HCT116 (cell line): Measurements from ENCODE around the gene CD70.
A peak's percentile ranks its signal among the peaks of the same experiment; 100 is the strongest.

Source experiments
- CEBPB ChIP-seq: IDR thresholded peaks from 2 replicates; pipeline ENCODE4 v1.6.1; 2012; ENCODE audit warnings: low read depth
- EZH2 ChIP-seq: fragments of 200-600 bp; sonication (generic); IDR thresholded peaks from 2 replicates; pipeline ENCODE4 v1.6.1; 2017; ENCODE audit warnings: antibody characterized with exemption, mixed run types
- JUND ChIP-seq: IDR thresholded peaks from 2 replicates; pipeline ENCODE4 v1.6.1; 2012
- MAX ChIP-seq: IDR thresholded peaks from 2 replicates; pipeline ENCODE4 v1.6.1; 2012
- POLR2A ChIP-seq: IDR thresholded peaks from 2 replicates; pipeline ENCODE4 v1.7.0; 2011; ENCODE audit warnings: borderline replicate concordance; ENCODE audit not compliant: insufficient read depth, insufficient read length; ENCODE audit errors: extremely low read depth
- POLR2AphosphoS5 ChIP-seq: IDR thresholded peaks from 2 replicates; pipeline ENCODE4 v1.6.1; 2011; ENCODE audit warnings: mild to moderate bottlenecking, low read depth, low read length, moderate library complexity
- REST ChIP-seq: IDR thresholded peaks from 2 replicates; pipeline ENCODE4 v1.6.1; 2012; ENCODE audit warnings: low read depth
- SP1 ChIP-seq: IDR thresholded peaks from 2 replicates; pipeline ENCODE4 v1.6.1; 2012; ENCODE audit warnings: low read depth
- SRF ChIP-seq: IDR thresholded peaks from 2 replicates; pipeline ENCODE4 v1.6.1; 2012; ENCODE audit warnings: low read depth
- TCF7L2 ChIP-seq: IDR thresholded peaks from 2 replicates; pipeline ENCODE4 v1.7.0; 2011; ENCODE audit warnings: borderline replicate concordance, inconsistent platforms; ENCODE audit not compliant: insufficient read depth, insufficient read length; ENCODE audit errors: extremely low read depth
- YY1 ChIP-seq: IDR thresholded peaks from 2 replicates; pipeline ENCODE4 v1.6.1; 2011; ENCODE audit warnings: low read length, low read depth, moderate library complexity, mild to moderate bottlenecking; ENCODE audit not compliant: insufficient replicate concordance; ENCODE audit errors: extremely low read depth
- ZNF274 ChIP-seq: fragments of 200-500 bp; sonication (Bioruptor generic); IDR thresholded peaks from 2 replicates; pipeline ENCODE4 v1.6.1; 2014; ENCODE audit warnings: mild to moderate bottlenecking, low read depth, low read length, inconsistent platforms
- TF ChIP-seq, protein P1 (sequence below), 3 experiments: fragments of 200-600 bp in 1 of 3; sonication (generic) in 1 of 3; IDR thresholded peaks in 2 of 3; conservative IDR thresholded peaks in 1 of 3; 2 replicates each; pipeline ENCODE4 v1.5.1; 2012 to 2017; ENCODE audit warnings: low read depth in 2 of 3, low read length in 2 of 3, antibody characterized with exemption in 1 of 3, borderline replicate concordance in 1 of 3, control low read depth in 1 of 3, mild to moderate bottlenecking in 1 of 3, mixed read lengths in 1 of 3, mixed run types in 1 of 3, moderate library complexity in 1 of 3; ENCODE audit not compliant: insufficient read depth in 1 of 3

DNA sequence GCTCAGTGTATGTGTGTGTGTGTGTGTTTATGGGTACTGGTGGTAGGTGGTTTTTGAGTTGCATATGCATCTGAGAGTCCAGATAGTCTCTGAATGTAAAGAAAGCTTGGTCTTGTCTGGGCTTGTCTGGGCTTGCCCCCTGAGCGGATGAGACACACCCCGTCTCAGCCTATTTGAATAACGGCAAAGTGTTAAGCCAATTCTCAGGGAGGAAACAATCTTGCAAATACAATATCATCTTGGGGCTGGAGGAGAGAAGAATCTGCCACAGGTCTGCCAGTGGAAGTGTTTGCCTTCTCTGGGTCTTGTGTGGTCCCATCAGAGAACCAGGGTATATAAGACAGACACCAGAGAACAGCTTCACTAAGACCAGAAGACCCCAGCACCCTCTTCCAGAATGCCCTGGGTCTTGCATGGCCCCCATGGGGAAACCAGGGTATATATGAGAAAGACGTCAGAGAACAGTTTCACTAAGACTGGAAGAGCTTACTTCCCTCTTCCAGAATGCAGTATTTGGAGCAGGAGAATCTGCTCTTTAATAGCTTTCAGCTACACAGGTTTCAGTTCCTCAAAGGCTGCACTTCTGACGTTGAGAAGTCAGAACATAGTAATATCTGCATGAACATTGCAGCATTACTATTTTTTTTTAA lies 13.3 kb downstream of the CD70 start:
- TF ChIP-seq SRF, result no peak
- TF ChIP-seq EZH2, result no peak
- TF ChIP-seq POLR2A, result no peak
- TF ChIP-seq ZNF274, result no peak
- TF ChIP-seq, protein P1, sequence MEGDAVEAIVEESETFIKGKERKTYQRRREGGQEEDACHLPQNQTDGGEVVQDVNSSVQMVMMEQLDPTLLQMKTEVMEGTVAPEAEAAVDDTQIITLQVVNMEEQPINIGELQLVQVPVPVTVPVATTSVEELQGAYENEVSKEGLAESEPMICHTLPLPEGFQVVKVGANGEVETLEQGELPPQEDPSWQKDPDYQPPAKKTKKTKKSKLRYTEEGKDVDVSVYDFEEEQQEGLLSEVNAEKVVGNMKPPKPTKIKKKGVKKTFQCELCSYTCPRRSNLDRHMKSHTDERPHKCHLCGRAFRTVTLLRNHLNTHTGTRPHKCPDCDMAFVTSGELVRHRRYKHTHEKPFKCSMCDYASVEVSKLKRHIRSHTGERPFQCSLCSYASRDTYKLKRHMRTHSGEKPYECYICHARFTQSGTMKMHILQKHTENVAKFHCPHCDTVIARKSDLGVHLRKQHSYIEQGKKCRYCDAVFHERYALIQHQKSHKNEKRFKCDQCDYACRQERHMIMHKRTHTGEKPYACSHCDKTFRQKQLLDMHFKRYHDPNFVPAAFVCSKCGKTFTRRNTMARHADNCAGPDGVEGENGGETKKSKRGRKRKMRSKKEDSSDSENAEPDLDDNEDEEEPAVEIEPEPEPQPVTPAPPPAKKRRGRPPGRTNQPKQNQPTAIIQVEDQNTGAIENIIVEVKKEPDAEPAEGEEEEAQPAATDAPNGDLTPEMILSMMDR (IDR thresholded peaks at IDR 0.05 in 2 of 3, conservative IDR thresholded peaks at IDR 0.05 in 1 of 3; ENCODE audit: borderline replicate concordance in 1 of 3, insufficient read depth in 1 of 3, low read depth in 2 of 3, low read length in 2 of 3), result no peak
- no peak for TF ChIP-seq MAX
- no peak for TF ChIP-seq SP1
- TF ChIP-seq TCF7L2, result peak; percentile 34
- no peak for TF ChIP-seq YY1
- no peak for TF ChIP-seq REST
- no peak for TF ChIP-seq JUND
- no peak for TF ChIP-seq CEBPB
- TF ChIP-seq POLR2AphosphoS5, result no peak
